Measurements from ENCODE around the gene CCL8.

GRCh38 chr17:34307110-34307509 lies 12.1 kb upstream of the CCL8 start:
- no peak for TF ChIP-seq POLR2AphosphoS5 (IDR thresholded peaks at IDR 0.05; ENCODE audit: borderline replicate concordance, low read depth, low read length)
- TF ChIP-seq EZH2 (IDR thresholded peaks at IDR 0.05) = no peak
- TF ChIP-seq FOXP2 (optimal IDR thresholded peaks at IDR 0.05; ENCODE audit: control extremely low read depth, extremely low read length, insufficient read depth) = no peak

Measured in SK-N-MC (cell line).